H1 (cell line): ENCODE results near the gene SLC7A10. TPM values are rescaled to one million over a fixed set of nuclear protein-coding genes. Genes with fewer than 3 reads are reported as not detected.

Source experiments
- BACH1 ChIP-seq: IDR thresholded peaks from 2 replicates; pipeline ENCODE4 v1.6.1; 2012; ENCODE audit warnings: low read length, improper control_type of control experiment
- GABPA ChIP-seq: IDR thresholded peaks from 2 replicates; pipeline ENCODE4 v1.6.1; 2011; ENCODE audit warnings: mild to moderate bottlenecking, low read length, moderate library complexity, borderline replicate concordance; ENCODE audit not compliant: insufficient read depth
- ZNF274 ChIP-seq: IDR thresholded peaks from 2 replicates; pipeline ENCODE4 v1.7.0; 2012; ENCODE audit warnings: low read length, borderline replicate concordance; ENCODE audit errors: extremely low read depth
- polyA plus RNA-seq, 7 experiments: library from polyadenylated mRNA; depleted of rRNA in 3 of 7; stranded (reverse) in 5 of 7; unstranded in 2 of 7; fragments of >200 nt in 5 of 7; fragments of 200-250 nt in 2 of 7; gene quantifications; 1 replicate in 5 of 7; 2 replicates in 1 of 7; 4 replicates in 1 of 7; pipeline versions ENCODE4 v1.2.1 to v1.2.3, GENCODE V29; 2011 to 2013; ENCODE audit warnings: missing spikeins in 2 of 7, mixed read lengths in 2 of 7
- total RNA-seq: library from RNA; stranded (reverse); fragmentation: NEBNext Ultra II Directional; extraction: Animal tissue kit (Norgen Biotek cat#: 25700); gene quantifications from 2 replicates; pipeline ENCODE4 v1.2.1, GENCODE V29; 2021
- TF ChIP-seq, protein P1 (sequence below), 3 experiments: IDR thresholded peaks; 1 replicate in 2 of 3; 2 replicates in 1 of 3; pipeline versions ENCODE4 v1.5.1 to v1.6.1; 2011; ENCODE audit warnings: low read length in 3 of 3, mild to moderate bottlenecking in 3 of 3, inconsistent platforms in 2 of 3, low read depth in 1 of 3, moderate library complexity in 1 of 3; ENCODE audit not compliant: insufficient read depth in 1 of 3; ENCODE audit errors: control extremely low read depth in 1 of 3

SLC7A10 gene
- total and polyA plus RNA-seq, 2 of the 8 experiments (the other 6 are each of a cell fraction or from before 2014, with no cell fraction given), result 3.7 to 7.1 TPM

DNA sequence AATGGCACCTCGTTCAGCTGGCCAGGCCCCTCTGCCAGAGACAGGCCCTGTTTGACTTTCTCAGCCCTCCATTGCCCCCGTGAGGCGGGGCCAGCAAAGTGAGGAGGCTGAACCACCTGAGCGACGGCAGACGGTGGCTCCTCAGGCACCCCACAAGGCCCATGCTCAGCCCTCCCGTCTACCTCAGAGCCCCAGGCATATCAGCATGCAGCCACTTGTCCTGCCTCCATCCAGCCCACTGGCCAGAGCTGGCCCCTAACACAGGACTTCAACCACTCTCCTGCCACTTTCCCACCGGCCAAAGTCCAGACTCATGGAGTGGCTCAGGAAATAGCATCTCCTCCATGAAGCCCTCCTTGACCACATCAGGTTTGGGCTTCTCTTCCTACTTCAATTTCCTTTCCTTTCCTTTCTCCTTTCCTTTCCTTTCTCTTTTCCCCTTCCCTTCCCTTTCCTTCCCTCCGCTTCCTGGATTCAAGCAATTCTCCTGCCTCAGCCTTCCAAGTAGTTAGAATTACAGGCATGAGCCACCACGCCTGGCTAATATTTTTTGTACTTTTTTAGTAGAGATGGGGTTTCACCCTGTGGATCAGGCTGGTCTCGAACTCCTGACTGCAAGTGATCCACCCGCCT is 9.3 kb downstream of the SLC7A10 start (continued):
- no peak for TF ChIP-seq GABPA
- TF ChIP-seq, protein P1, sequence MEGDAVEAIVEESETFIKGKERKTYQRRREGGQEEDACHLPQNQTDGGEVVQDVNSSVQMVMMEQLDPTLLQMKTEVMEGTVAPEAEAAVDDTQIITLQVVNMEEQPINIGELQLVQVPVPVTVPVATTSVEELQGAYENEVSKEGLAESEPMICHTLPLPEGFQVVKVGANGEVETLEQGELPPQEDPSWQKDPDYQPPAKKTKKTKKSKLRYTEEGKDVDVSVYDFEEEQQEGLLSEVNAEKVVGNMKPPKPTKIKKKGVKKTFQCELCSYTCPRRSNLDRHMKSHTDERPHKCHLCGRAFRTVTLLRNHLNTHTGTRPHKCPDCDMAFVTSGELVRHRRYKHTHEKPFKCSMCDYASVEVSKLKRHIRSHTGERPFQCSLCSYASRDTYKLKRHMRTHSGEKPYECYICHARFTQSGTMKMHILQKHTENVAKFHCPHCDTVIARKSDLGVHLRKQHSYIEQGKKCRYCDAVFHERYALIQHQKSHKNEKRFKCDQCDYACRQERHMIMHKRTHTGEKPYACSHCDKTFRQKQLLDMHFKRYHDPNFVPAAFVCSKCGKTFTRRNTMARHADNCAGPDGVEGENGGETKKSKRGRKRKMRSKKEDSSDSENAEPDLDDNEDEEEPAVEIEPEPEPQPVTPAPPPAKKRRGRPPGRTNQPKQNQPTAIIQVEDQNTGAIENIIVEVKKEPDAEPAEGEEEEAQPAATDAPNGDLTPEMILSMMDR (IDR thresholded peaks at IDR 0.05; ENCODE audit: control extremely low read depth in 1 of 3, insufficient read depth in 1 of 3, low read depth in 1 of 3, low read length in 3 of 3), result peak; percentile 35 to 50 (median 49)
- TF ChIP-seq ZNF274, result no peak
- no peak for TF ChIP-seq BACH1
